Stimulated activated CD4-positive, alpha-beta T cell treated with anti-CD3 and anti-CD28 coated beads, TNF-alpha, amount 100 ng/mL, for 24 hours (primary cell): Measurements from ENCODE around the gene ZFPL1.
A peak's percentile ranks its signal among the peaks of the same experiment; 100 is the strongest.

Experiments
- DNase-seq, 3 experiments: peaks; one replicate each; pipeline ENCODE4 v3.0.0-alpha.2; 2020; ENCODE audit warnings: low read depth in 3 of 3

The ZFPL1 gene

GRCh38 chr11:65128182-65129145, 44.4 kb downstream of the ZFPL1 start:
- DNase-seq = no peak

- no peak for DNase-seq
Measured at GRCh38 chr11:65129649-65130441, 45.8 kb downstream of the ZFPL1 start.

- DNase-seq = no peak
Measured at GRCh38 chr11:65130631-65131416, 46.8 kb downstream of the ZFPL1 start.

GRCh38 chr11:65131417-65131776, 47.4 kb downstream of the ZFPL1 start:
- DNase-seq = no peak

GRCh38 chr11:65131895-65132237, 47.8 kb downstream of the ZFPL1 start:
- no peak for DNase-seq

GRCh38 chr11:65132238-65132987, 48.4 kb downstream of the ZFPL1 start:
- no peak for DNase-seq

- peak in 1 of 3 experiments; percentile 72 for DNase-seq
Measured at GRCh38 chr11:65132988-65133700, 49.1 kb downstream of the ZFPL1 start.

GRCh38 chr11:65133724-65134123, 49.7 kb downstream of the ZFPL1 start:
- no peak for DNase-seq

GRCh38 chr11:65134240-65134951, 50.4 kb downstream of the ZFPL1 start, which contains the start of gene SYVN1:
Gene SYVN1 (minus strand): TSS chr11:65134519. CDS start chr11:65133601, 918 bp downstream.
- peak; percentile 85 to 91 (median 88) for DNase-seq

GRCh38 chr11:65134952-65135632, 51.1 kb downstream of the ZFPL1 start:
- DNase-seq = peak; percentile 62 to 77 (median 76)

- DNase-seq = no peak
Measured at GRCh38 chr11:65135633-65136145, 51.7 kb downstream of the ZFPL1 start.

GRCh38 chr11:65136515-65137096, 52.6 kb downstream of the ZFPL1 start:
- no peak for DNase-seq
